IMR-90 (cell line): ENCODE results near the gene NQO2. TPM values are rescaled to one million over a fixed set of nuclear protein-coding genes. Genes with fewer than 3 reads are reported as not detected.

Source experiments
- ATAC-seq: fragments of 200-7000 bp; cut with Tn5 transposase; 2 replicates; pipeline ENCODE4 v1.9.1; 2020; ENCODE audit warnings: low read depth, mild to moderate bottlenecking, moderate library complexity
- BruUV-seq: library from RNA; stranded (reverse); fragments of 400-500 nt; replicated peaks from 2 replicates; lab custom pipeline; 2021; lab: Mats Ljungman, UMichigan
- CTCF ChIA-PET: fragments of 300-600 bp; formaldehyde crosslinking; extraction: SDS; loops from one replicate; lab custom pipeline; 2021; ENCODE audit warnings: antibody characterized with exemption; lab: Yijun Ruan, JAX
- POLR2A ChIA-PET: fragments of 300-600 bp; sonication (Branson Sonifier 250); formaldehyde crosslinking; loops from one replicate; lab custom pipeline; 2022; ENCODE audit warnings: antibody characterized with exemption; ENCODE audit not compliant: unreplicated experiment; lab: Charles Lee
- DNase-seq: peaks from one replicate; pipeline ENCODE4 v3.0.0; 2013
- H2AFZ ChIP-seq: replicated peaks from 2 replicates; pipeline ENCODE3; 2013; ENCODE audit warnings: low read length, mild to moderate bottlenecking; ENCODE audit not compliant: poor library complexity
- H2AK5ac ChIP-seq: 2 replicates; pipeline ENCODE4 v1.6.1; 2013; ENCODE audit warnings: low read depth, low read length, inconsistent platforms
- H2AK9ac ChIP-seq: replicated peaks from 2 replicates; pipeline ENCODE3; 2013; ENCODE audit warnings: mild to moderate bottlenecking, low read depth, low read length, moderate library complexity; ENCODE audit not compliant: poor library complexity
- H2BK120ac ChIP-seq: 2 replicates; pipeline ENCODE4 v1.6.1; 2013; ENCODE audit warnings: low read depth, low read length, inconsistent platforms
- H2BK15ac ChIP-seq: 3 replicates; pipeline ENCODE4 v1.6.1; 2013; ENCODE audit warnings: low read depth, low read length, inconsistent platforms
- H2BK20ac ChIP-seq: 2 replicates; pipeline ENCODE4 v1.6.1; 2013; ENCODE audit warnings: low read depth, mild to moderate bottlenecking, inconsistent platforms, low read length, moderate library complexity
- H2BK5ac ChIP-seq: 2 replicates; pipeline ENCODE4 v1.6.1; 2013; ENCODE audit warnings: mild to moderate bottlenecking, low read depth, low read length, inconsistent platforms; ENCODE audit not compliant: poor library complexity, severe bottlenecking
- H3K14ac ChIP-seq: replicated peaks from 2 replicates; pipeline ENCODE4 v1.6.1; 2013; ENCODE audit warnings: low read depth, low read length, inconsistent platforms
- H3K18ac ChIP-seq: 2 replicates; pipeline ENCODE4 v1.6.1; 2013; ENCODE audit warnings: low read depth, low read length, control low read depth
- H3K23ac ChIP-seq: 2 replicates; pipeline ENCODE4 v1.6.1; 2013; ENCODE audit warnings: low read depth, low read length, inconsistent platforms
- H3K27ac ChIP-seq: 2 replicates; pipeline ENCODE4 v1.5.1; 2013; ENCODE audit warnings: mild to moderate bottlenecking, control low read depth, low read length; ENCODE audit not compliant: insufficient read depth
- H3K27me3 ChIP-seq: 2 replicates; pipeline ENCODE4 v1.6.1; 2013; ENCODE audit warnings: low read length; ENCODE audit not compliant: control insufficient read depth, insufficient read depth
- H3K36me3 ChIP-seq: 2 replicates; pipeline ENCODE4 v1.6.1; 2013; ENCODE audit warnings: low read length, mixed read lengths; ENCODE audit not compliant: control insufficient read depth, insufficient read depth
- H3K4ac ChIP-seq: 2 replicates; pipeline ENCODE4 v1.6.1; 2013; ENCODE audit warnings: low read depth, low read length, inconsistent platforms
- H3K4me1 ChIP-seq: 2 replicates; pipeline ENCODE4 v1.6.1; 2013; ENCODE audit warnings: low read length, mixed read lengths; ENCODE audit not compliant: control insufficient read depth, insufficient read depth
- H3K4me2 ChIP-seq: 2 replicates; pipeline ENCODE4 v1.6.1; 2013; ENCODE audit warnings: low read depth, mild to moderate bottlenecking, control low read depth, low read length, moderate library complexity
- H3K4me3 ChIP-seq: 2 replicates; pipeline ENCODE4 v1.5.1; 2013; ENCODE audit warnings: low read depth, mild to moderate bottlenecking, control low read depth, low read length, moderate library complexity; ENCODE audit not compliant: insufficient read depth
- H3K56ac ChIP-seq: 2 replicates; pipeline ENCODE4 v1.6.1; 2013; ENCODE audit warnings: low read length, inconsistent platforms; ENCODE audit not compliant: insufficient read depth; ENCODE audit errors: extremely low read depth
- H3K79me1 ChIP-seq, 2 experiments: 2 replicates each; pipeline ENCODE4 v1.6.1; 2013; ENCODE audit warnings: low read length in 2 of 2, inconsistent platforms in 1 of 2, low read depth in 1 of 2
- H3K9ac ChIP-seq: 2 replicates; pipeline ENCODE4 v1.6.1; 2013; ENCODE audit warnings: low read depth, low read length, control low read depth
- H3K9me1 ChIP-seq: 2 replicates; pipeline ENCODE4 v1.6.1; 2013; ENCODE audit warnings: low read length, inconsistent platforms; ENCODE audit not compliant: insufficient read depth
- H3K9me3 ChIP-seq: 2 replicates; pipeline ENCODE4 v1.6.1; 2013; ENCODE audit warnings: low read length; ENCODE audit not compliant: control insufficient read depth, insufficient read depth
- H4K20me1 ChIP-seq: 2 replicates; pipeline ENCODE4 v1.6.1; 2013; ENCODE audit warnings: low read length, inconsistent platforms; ENCODE audit not compliant: insufficient read depth
- H4K5ac ChIP-seq: 2 replicates; pipeline ENCODE4 v1.6.1; 2013; ENCODE audit warnings: mild to moderate bottlenecking, low read depth, low read length, control low read depth
- H4K8ac ChIP-seq, 2 experiments: 2 replicates each; pipeline ENCODE4 v1.6.1; 2013; ENCODE audit warnings: low read depth in 2 of 2, low read length in 2 of 2, control low read depth in 1 of 2, inconsistent platforms in 1 of 2
- H4K91ac ChIP-seq: 2 replicates; pipeline ENCODE4 v1.6.1; 2013; ENCODE audit warnings: low read depth, low read length, inconsistent platforms; ENCODE audit not compliant: insufficient read depth
- BHLHE40 ChIP-seq: fragments of 150-350 bp; IDR thresholded peaks from 2 replicates; pipeline ENCODE4 v1.6.1; 2016; ENCODE audit warnings: mild to moderate bottlenecking, low read depth, low read length
- CEBPB ChIP-seq: IDR thresholded peaks from 2 replicates; pipeline ENCODE4 v1.6.1; 2012; ENCODE audit warnings: low read depth, low read length, improper control_type of control experiment
- MAFK ChIP-seq: IDR thresholded peaks from 2 replicates; pipeline ENCODE4 v1.6.1; 2012; ENCODE audit warnings: low read depth, low read length, improper control_type of control experiment
- MAZ ChIP-seq: IDR thresholded peaks from 2 replicates; pipeline ENCODE4 v1.6.1; 2012; ENCODE audit warnings: low read depth, mild to moderate bottlenecking, low read length, improper control_type of control experiment, moderate library complexity, borderline replicate concordance
- MXI1 ChIP-seq: IDR thresholded peaks from 2 replicates; pipeline ENCODE4 v1.6.1; 2012; ENCODE audit warnings: low read depth, mild to moderate bottlenecking, low read length, moderate library complexity, borderline replicate concordance
- NFE2L2 ChIP-seq: fragments of 150-350 bp; IDR thresholded peaks from 2 replicates; pipeline ENCODE4 v1.6.1; 2016; ENCODE audit warnings: low read depth, mild to moderate bottlenecking, low read length
- RAD21 ChIP-seq: IDR thresholded peaks from 2 replicates; pipeline ENCODE4 v1.6.1; 2012; ENCODE audit warnings: low read length, improper control_type of control experiment
- RCOR1 ChIP-seq: IDR thresholded peaks from 2 replicates; pipeline ENCODE4 v1.6.1; 2012; ENCODE audit warnings: mild to moderate bottlenecking, low read length, improper control_type of control experiment; ENCODE audit not compliant: insufficient replicate concordance
- RFX5 ChIP-seq: IDR thresholded peaks from 2 replicates; pipeline ENCODE4 v1.8.0; 2012; ENCODE audit warnings: low read depth, mild to moderate bottlenecking, low read length, moderate library complexity
- SMC3 ChIP-seq: fragments of 150-350 bp; IDR thresholded peaks from 2 replicates; pipeline ENCODE4 v1.6.1; 2016; ENCODE audit warnings: low read depth, mild to moderate bottlenecking, antibody characterized with exemption, low read length, moderate library complexity
- WGBS, 2 experiments: methylation state at CpG; one replicate each; pipeline versions ENCODE4 v1.1.5 to v1.1.7; 2013; ENCODE audit warnings: missing lambda C conversion rate in 2 of 2; ENCODE audit not compliant: insufficient read length in 1 of 2; ENCODE audit errors: extremely low coverage in 2 of 2; 5-methylcytosine and 5-hydroxymethylcytosine counted together
- dilution Hi-C: fragments of 300-500 bp; cut with HindIII; formaldehyde crosslinking; loops from one replicate; pipeline ENCODE4 v1.14.3; 2018; ENCODE audit warnings: low sequenced_read_pairs; ENCODE audit not compliant: unreplicated experiment
- in situ Hi-C: fragments of 300-500 bp; cut with MboI; formaldehyde crosslinking; loops from 3 replicates; pipeline ENCODE4 v1.14.3; 2019; ENCODE audit warnings: low sequenced_read_pairs, inconsistent platforms, mixed read lengths
- intact Hi-C: fragments of 100-400 bp; cut with micrococcal nuclease; formaldehyde crosslinking; loops from 2 replicates; pipeline ENCODE4 v1.10.0; 2022
- polyA plus RNA-seq, 3 experiments: library from polyadenylated mRNA; depleted of rRNA; stranded (reverse); fragments of >200 nt; gene quantifications; 2 replicates each; pipeline ENCODE4 v1.2.3, GENCODE V29; 2012; ENCODE audit warnings: low replicate concordance in 1 of 3
- total RNA-seq: library from RNA; depleted of rRNA; stranded (reverse); fragments of >200 nt; gene quantifications from 2 replicates; pipeline ENCODE4 v1.2.3, GENCODE V29; 2012

Gene NQO2
- total and polyA plus RNA-seq, 2 of the 4 experiments (the other 2 are of a cell fraction): 42.5 to 72.1 TPM

DNA sequence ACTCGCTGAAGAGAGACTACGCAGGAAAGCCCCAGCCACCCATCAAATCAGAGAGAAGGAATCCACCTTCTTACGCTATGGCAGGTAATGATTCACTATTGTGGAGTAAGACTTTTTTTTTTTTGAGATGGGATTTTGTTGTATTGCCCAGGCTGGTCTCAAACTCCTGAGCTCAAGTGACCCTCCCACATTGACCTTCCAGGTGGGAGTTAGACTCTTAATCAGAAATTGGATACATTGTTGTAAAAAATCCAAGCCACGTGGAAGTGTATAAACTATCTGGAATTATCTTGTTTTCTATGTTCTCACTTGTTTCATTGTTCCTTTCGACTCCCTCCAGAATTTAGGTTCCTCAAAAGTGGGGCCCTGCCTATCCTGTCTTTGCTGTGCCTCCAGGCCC is 6.8 kb downstream of the NQO2 start:
- H3K9me3 ChIP-seq: peaks cover 2% of the 10 kb centered on the region; the same call in 1 of the 2 replicates
- no peak overlapping the region for H2BK20ac ChIP-seq
- H3K79me1 ChIP-seq: peaks cover 3 to 10% of the 10 kb centered on the region in 2 experiments; a peak in 2 of 4 replicates
- H2AFZ ChIP-seq: no peak overlapping the region
- in situ Hi-C loops: no loop called here
- H3K4me2 ChIP-seq: no peak overlapping the region
- peaks cover 5% of the 10 kb centered on the region for H3K9me1 ChIP-seq
- H3K14ac ChIP-seq: no peak overlapping the region
- no peaks in the 10 kb centered on the region for H4K20me1 ChIP-seq
- ChIA-PET CTCF (no interaction called here), POLR2A (interaction anchor here (0.6 kb wide), 1 partner anchor 80 kb away, joined by 4 read pairs; no protein-coding TSS in a partner anchor)
- H3K36me3 ChIP-seq: peaks cover 28% of the 10 kb centered on the region
- no peak overlapping the region for H3K4ac ChIP-seq
- no peak overlapping the region for H2BK5ac ChIP-seq
- no peak overlapping the region for H4K5ac ChIP-seq
- TF ChIP-seq MAFK (no peak), RFX5 (no peak), CEBPB (no peak), NFE2L2 (no peak), RAD21 (no peak), RCOR1 (no peak), MXI1 (no peak), MAZ (no peak), SMC3 (no peak), BHLHE40 (no peak)
- no CpG with 5 or more reads among the region's 5 CpGs for WGBS, 2 experiments
- H2BK120ac ChIP-seq: no peak overlapping the region
- H4K91ac ChIP-seq: no peak overlapping the region
- no peak overlapping the region; the same call in 1 of the 2 replicates for H3K9ac ChIP-seq
- no peak overlapping the region for H2AK9ac ChIP-seq
- no peak overlapping the region for H2BK15ac ChIP-seq
- no peak overlapping the region for H3K18ac ChIP-seq
- no peaks in the 10 kb centered on the region for H3K27me3 ChIP-seq
- H3K4me1 ChIP-seq: peaks cover 5% of the 10 kb centered on the region
- no peak overlapping the region for H4K8ac ChIP-seq
- H3K56ac ChIP-seq: no peak overlapping the region
- H3K23ac ChIP-seq: no peak overlapping the region
- dilution Hi-C loops: no loop called here
- intact Hi-C loops: no loop called here
- no TSS peak for BruUV-seq
- no peak overlapping the region for H3K4me3 ChIP-seq
- DNase-seq (no peak), ATAC-seq (no peak)
- H3K27ac ChIP-seq: no peak overlapping the region
- no peak overlapping the region for H2AK5ac ChIP-seq
